Thyroid gland (tissue), 4 donors: ENCODE data around the gene HEPHL1. TPM values are rescaled to one million over a fixed set of nuclear protein-coding genes. Genes with fewer than 3 reads are reported as not detected.

Source experiments
- DNase-seq, 2 donors: peaks; one replicate each; pipeline ENCODE4 v3.0.0-alpha.2; 2019
- H3K27ac ChIP-seq, 3 donors: fragments of 200-600 bp; sonication (generic); 1 replicate in 2 of 3; 2 replicates in 1 of 3; pipeline ENCODE4 v1.5.1; 2016 to 2019; ENCODE audit warnings: mild to moderate bottlenecking in 1 of 3, moderate library complexity in 1 of 3
- H3K27me3 ChIP-seq: fragments of 200-600 bp; sonication (generic); one replicate; pipeline ENCODE4 v1.5.1; 2019
- H3K36me3 ChIP-seq, 2 donors: fragments of 200-600 bp; sonication (generic); one replicate each; pipeline ENCODE4 v1.5.1; 2016 to 2019
- H3K4me1 ChIP-seq, 2 donors: fragments of 200-600 bp; sonication (generic); one replicate each; pipeline ENCODE4 v1.5.1; 2017 to 2019
- H3K4me3 ChIP-seq, 3 donors: fragments of 200-600 bp; sonication (generic); replicated peaks in 1 of 3; 1 replicate in 2 of 3; 2 replicates in 1 of 3; pipeline ENCODE4 v1.5.1; 2016; ENCODE audit warnings: mild to moderate bottlenecking in 1 of 3
- H3K9me3 ChIP-seq: fragments of 200-600 bp; sonication (generic); one replicate; pipeline ENCODE4 v1.5.1; 2017
- POLR2A ChIP-seq, 2 donors: fragments of 450-650 bp; IDR thresholded peaks; one replicate each; pipeline ENCODE4 v1.6.1; 2017; ENCODE audit warnings: antibody characterized with exemption in 2 of 2, mild to moderate bottlenecking in 2 of 2, moderate library complexity in 1 of 2
- WGBS, 2 donors: methylation state at CpG; one replicate each; pipeline ENCODE4 v1.1.5; 2017; 5-methylcytosine and 5-hydroxymethylcytosine counted together
- intact Hi-C: fragments of 100-400 bp; cut with DNase I; formaldehyde crosslinking; loops from one replicate; pipeline ENCODE4 v1.15.1; 2023
- total RNA-seq, 4 donors: library from RNA; depleted of rRNA; stranded (reverse); fragments of >200 nt; gene quantifications; one replicate each; pipeline ENCODE4 v1.2.3, GENCODE V29; 2016
- TF ChIP-seq, protein P1 (sequence below), 6 experiments: fragments of 200-600 bp in 3 of 6; fragments of 450-650 bp in 3 of 6; sonication (generic) in 3 of 6; IDR thresholded peaks; one replicate each; pipeline ENCODE4 v1.5.1; 2016 to 2019; ENCODE audit warnings: antibody characterized with exemption in 6 of 6, mild to moderate bottlenecking in 2 of 6, inconsistent platforms in 1 of 6, moderate library complexity in 1 of 6

The HEPHL1 gene
- total RNA-seq, 4 donors from 2014 or later = 0.21 to 0.24 TPM; not detected in 2

DNA sequence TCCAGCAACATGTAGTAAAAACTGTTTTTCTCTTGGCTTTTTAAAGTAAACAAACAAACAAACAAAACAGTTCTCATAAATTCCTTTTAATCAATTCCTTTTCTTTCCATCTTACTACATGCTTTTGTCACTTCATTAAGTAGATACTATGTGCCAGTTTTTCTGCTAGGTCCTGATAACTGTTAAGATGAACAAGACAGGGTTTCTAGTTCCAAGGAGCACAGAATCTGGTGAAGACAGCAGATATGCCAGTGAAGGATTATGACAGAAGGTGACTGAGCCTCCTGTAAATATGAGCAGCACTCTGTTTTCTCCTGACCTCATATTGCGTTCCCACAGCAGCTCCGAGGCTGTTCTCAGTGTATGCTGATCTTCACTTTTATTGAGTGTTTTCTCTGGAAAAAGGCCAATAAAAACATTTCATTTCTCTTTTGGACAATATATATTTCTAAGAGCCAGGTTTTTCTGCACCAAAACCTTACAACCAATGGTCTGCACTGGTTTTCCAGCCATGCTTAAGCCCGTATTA lies 45.8 kb downstream of the HEPHL1 start:
- no peak overlapping the region for H3K4me3 ChIP-seq
- no peaks in the 10 kb centered on the region for H3K9me3 ChIP-seq
- no peaks in the 10 kb centered on the region for H3K4me1 ChIP-seq
- 56 to 63% methylated on average over 3 of the region's 3 CpGs for WGBS, 2 donors
- no peaks in the 10 kb centered on the region for H3K36me3 ChIP-seq
- intact Hi-C loops = no loop called here
- no peaks in the 10 kb centered on the region for H3K27me3 ChIP-seq
- H3K27ac ChIP-seq = no peak overlapping the region
- TF ChIP-seq, protein P1, sequence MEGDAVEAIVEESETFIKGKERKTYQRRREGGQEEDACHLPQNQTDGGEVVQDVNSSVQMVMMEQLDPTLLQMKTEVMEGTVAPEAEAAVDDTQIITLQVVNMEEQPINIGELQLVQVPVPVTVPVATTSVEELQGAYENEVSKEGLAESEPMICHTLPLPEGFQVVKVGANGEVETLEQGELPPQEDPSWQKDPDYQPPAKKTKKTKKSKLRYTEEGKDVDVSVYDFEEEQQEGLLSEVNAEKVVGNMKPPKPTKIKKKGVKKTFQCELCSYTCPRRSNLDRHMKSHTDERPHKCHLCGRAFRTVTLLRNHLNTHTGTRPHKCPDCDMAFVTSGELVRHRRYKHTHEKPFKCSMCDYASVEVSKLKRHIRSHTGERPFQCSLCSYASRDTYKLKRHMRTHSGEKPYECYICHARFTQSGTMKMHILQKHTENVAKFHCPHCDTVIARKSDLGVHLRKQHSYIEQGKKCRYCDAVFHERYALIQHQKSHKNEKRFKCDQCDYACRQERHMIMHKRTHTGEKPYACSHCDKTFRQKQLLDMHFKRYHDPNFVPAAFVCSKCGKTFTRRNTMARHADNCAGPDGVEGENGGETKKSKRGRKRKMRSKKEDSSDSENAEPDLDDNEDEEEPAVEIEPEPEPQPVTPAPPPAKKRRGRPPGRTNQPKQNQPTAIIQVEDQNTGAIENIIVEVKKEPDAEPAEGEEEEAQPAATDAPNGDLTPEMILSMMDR (IDR thresholded peaks at IDR 0.05) = no peak
- no peak for TF ChIP-seq POLR2A (IDR thresholded peaks at IDR 0.05)
- no peak for DNase-seq

DNA sequence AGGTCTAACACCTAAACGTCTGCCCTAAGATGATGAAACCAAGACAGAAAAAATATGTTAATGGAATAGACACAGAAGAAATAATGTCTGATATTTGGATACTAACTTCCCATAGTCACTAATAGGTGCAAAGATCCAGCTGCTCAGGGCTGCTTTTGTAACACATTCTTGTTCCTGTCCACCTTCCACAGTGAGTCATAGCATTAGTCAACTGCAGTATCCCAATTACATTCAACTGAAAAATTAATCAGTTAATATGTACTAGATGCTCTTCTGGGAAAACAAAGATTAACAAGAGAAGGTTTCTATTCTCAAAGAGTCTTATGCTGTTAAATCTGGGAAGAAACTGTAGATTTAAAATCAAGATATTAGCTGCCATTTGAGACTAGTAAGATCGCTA lies 47.6 kb downstream of the HEPHL1 start:
- TF ChIP-seq POLR2A (IDR thresholded peaks at IDR 0.05) = no peak
- TF ChIP-seq, protein P1 (IDR thresholded peaks at IDR 0.05) = no peak
- H3K36me3 ChIP-seq = no peaks in the 10 kb centered on the region
- no peaks in the 10 kb centered on the region for H3K4me1 ChIP-seq
- 69 to 91% methylated on average over 2 of the region's 2 CpGs for WGBS, 2 donors
- H3K9me3 ChIP-seq = no peaks in the 10 kb centered on the region
- no peaks in the 10 kb centered on the region for H3K27me3 ChIP-seq
- no peak overlapping the region for H3K27ac ChIP-seq
- H3K4me3 ChIP-seq = no peak overlapping the region
- DNase-seq = no peak
- intact Hi-C loops = no loop called here

DNA sequence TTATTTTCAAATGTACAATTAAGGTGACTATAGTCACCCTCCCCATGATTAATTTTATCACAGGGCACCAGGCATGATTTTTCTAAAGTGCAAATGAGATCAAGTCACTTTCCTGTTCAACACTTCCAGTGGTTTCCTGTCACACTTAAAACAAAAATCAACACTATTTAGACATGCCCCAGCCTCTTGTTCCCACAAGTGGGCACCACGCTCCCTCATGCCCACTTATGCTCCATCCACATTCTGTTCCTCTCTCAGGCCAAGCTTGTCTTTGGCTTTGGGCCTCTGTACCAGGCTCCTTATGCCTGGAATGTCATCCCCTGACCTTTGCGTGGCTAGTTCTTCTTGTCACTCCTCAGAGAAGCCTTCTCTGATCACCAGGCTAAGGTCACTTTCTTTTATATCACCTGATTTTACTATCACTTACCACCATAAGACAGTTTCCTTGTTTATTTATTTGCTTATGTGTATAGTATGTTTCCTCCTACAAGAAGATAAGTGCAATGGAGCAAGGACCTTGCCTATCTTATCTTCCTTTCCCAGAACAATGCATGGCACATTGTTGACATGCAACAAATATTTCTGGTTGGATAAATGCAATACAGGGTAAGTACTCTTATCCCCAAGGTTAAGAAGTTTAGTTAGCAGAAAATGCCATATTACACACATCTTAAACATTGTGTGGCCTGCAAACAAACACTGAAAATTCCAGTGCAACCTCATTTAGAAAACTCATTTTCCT lies 56.6 kb downstream of the HEPHL1 start:
- H3K4me3 ChIP-seq = no peak overlapping the region
- no peaks in the 10 kb centered on the region for H3K9me3 ChIP-seq
- H3K27ac ChIP-seq = no peak overlapping the region
- TF ChIP-seq, protein P1 (IDR thresholded peaks at IDR 0.05) = no peak
- no peak for TF ChIP-seq POLR2A (IDR thresholded peaks at IDR 0.05)
- WGBS, 2 donors = 52 to 54% methylated on average over 2 of the region's 2 CpGs
- intact Hi-C loops = no loop called here
- H3K27me3 ChIP-seq = no peaks in the 10 kb centered on the region
- peak; percentile 10 to 18 for DNase-seq
- no peaks in the 10 kb centered on the region for H3K4me1 ChIP-seq
- H3K36me3 ChIP-seq = no peaks in the 10 kb centered on the region

DNA sequence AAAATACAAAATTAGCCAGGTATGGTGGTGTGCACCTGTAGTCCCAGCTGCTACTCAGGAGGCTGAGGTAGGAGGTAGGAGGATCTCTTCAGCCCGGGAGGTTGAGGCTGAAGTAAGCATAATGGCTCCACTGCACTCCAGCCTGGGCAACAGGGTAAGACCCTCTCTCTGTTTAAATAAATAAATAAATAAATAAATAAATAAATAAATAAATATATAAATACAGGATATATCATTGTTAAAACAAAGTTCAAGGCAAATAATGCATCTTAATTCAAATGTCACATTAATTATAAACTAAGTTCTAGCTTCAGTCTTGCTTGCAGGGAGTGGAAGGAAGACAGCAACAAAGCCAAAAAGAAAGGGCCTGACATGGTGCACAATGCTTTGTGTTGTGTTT lies 63.0 kb downstream of the HEPHL1 start:
- TF ChIP-seq POLR2A (IDR thresholded peaks at IDR 0.05) = no peak
- TF ChIP-seq, protein P1 (IDR thresholded peaks at IDR 0.05) = no peak
- H3K27ac ChIP-seq = no peak overlapping the region
- H3K27me3 ChIP-seq = no peaks in the 10 kb centered on the region
- no peaks in the 10 kb centered on the region for H3K36me3 ChIP-seq
- intact Hi-C loops = no loop called here
- peaks cover 0 to 3% of the 10 kb centered on the region in 2 donors for H3K4me1 ChIP-seq
- H3K4me3 ChIP-seq = no peak overlapping the region
- WGBS, 2 donors = 80 to 89% methylated on average over 1 of the region's 1 CpG
- no peaks in the 10 kb centered on the region for H3K9me3 ChIP-seq
- no peak for DNase-seq

DNA sequence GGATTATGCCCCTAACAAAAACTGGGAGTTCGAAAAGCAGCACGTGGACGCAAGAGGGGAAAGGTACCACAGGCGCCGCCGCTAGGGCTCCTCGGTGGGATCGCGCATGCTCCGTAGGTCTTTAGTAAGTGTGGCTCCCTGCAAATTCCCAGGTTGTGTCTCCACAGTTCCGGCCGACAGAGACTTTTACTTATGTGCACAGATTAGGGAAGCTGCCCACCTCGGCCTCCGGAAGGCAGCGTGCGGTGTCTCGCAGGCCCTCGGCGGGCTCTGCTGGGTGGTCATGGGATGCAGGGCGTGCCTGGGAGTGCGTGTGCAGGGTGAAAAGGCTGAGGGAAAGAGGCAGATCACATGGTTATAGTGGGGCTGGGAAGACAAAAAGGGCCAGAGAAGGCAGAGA lies 67.8 kb downstream of the HEPHL1 start:
- Histone ChIP-seq H3K4me3 (no peak overlapping the region), H3K27ac (peak overlapping the region in 2 of 3 donors; percentile 56 to 63), H3K36me3 (no peaks in the 10 kb centered on the region), H3K4me1 (peaks cover 0 to 4% of the 10 kb centered on the region in 2 donors), H3K9me3 (no peaks in the 10 kb centered on the region), H3K27me3 (no peaks in the 10 kb centered on the region)
- WGBS, 2 donors = 87 to 88% methylated on average over 21 of the region's 21 CpGs
- peak in 1 of 2 donors; percentile 3 for DNase-seq
- intact Hi-C loops = no loop called here
- TF ChIP-seq POLR2A (IDR thresholded peaks at IDR 0.05) = no peak
- TF ChIP-seq, protein P1 (IDR thresholded peaks at IDR 0.05) = no peak
